Endothelial cell of umbilical vein (primary cell): ENCODE data around the gene DGKA. TPM values are rescaled to one million over a fixed set of nuclear protein-coding genes. Genes with fewer than 3 reads are reported as not detected.

Experiments
- BruUV-seq: library from RNA; stranded (reverse); fragments of 400-500 nt; replicated peaks from 2 replicates; lab custom pipeline; 2021; lab: Mats Ljungman, UMichigan
- CTCF ChIA-PET: fragments of 300-600, 350-600 bp; sonication (Branson Sonifier 250); formaldehyde crosslinking; loops from one replicate; lab custom pipeline; 2021; ENCODE audit warnings: antibody characterized with exemption, inconsistent platforms; lab: Charles Lee
- POLR2A ChIA-PET: fragments of 300-600, 350-600 bp; sonication (Branson Sonifier 250); formaldehyde crosslinking; loops from one replicate; lab custom pipeline; 2021; ENCODE audit warnings: antibody characterized with exemption, inconsistent platforms; lab: Charles Lee
- DNase-seq: peaks from one replicate; pipeline ENCODE4 v3.0.0-alpha.2; 2011; ENCODE audit warnings: low read depth, low spot score
- FAIRE-seq: peaks from 2 replicates; lab custom pipeline; 2011; peaks lifted over from hg19 to GRCh38; lab: Jason Lieb, UNC
- H2AFZ ChIP-seq: 2 replicates; pipeline ENCODE4 v1.6.0; 2012; ENCODE audit warnings: low read depth, low read length, control low read depth, inconsistent platforms
- H3K27ac ChIP-seq: 2 replicates; pipeline ENCODE4 v1.5.1; 2011; ENCODE audit warnings: low read depth, mild to moderate bottlenecking, control low read depth, low read length, moderate library complexity; ENCODE audit not compliant: insufficient read depth
- H3K27me3 ChIP-seq, 2 experiments: 2 replicates each; pipeline versions ENCODE4 v1.6.0 to v1.6.1; 2011; ENCODE audit warnings: low read length in 2 of 2, mixed read lengths in 1 of 2; ENCODE audit not compliant: control insufficient read depth in 2 of 2, insufficient read depth in 2 of 2
- H3K36me3 ChIP-seq, 2 experiments: 2 replicates in 1 of 2; 3 replicates in 1 of 2; pipeline ENCODE4 v1.5.1; 2011; ENCODE audit warnings: low read length in 2 of 2, mild to moderate bottlenecking in 1 of 2, moderate library complexity in 1 of 2; ENCODE audit not compliant: control insufficient read depth in 2 of 2, insufficient read depth in 2 of 2; ENCODE audit errors: extremely low read depth in 1 of 2
- H3K4me1 ChIP-seq: 3 replicates; pipeline ENCODE4 v1.5.1; 2011; ENCODE audit warnings: mild to moderate bottlenecking, low read length; ENCODE audit not compliant: control insufficient read depth, insufficient read depth; ENCODE audit errors: extremely low read depth
- H3K4me2 ChIP-seq: 2 replicates; pipeline ENCODE4 v1.6.1; 2011; ENCODE audit warnings: low read length, control low read depth, mixed read lengths; ENCODE audit not compliant: insufficient read depth
- H3K4me3 ChIP-seq, 3 experiments: fragments of 200-600 bp in 1 of 3; sonication (generic), shearing (Covaris generic) in 1 of 3; replicated peaks in 1 of 3; 2 replicates each; pipeline ENCODE4 v1.5.1; 2011 to 2016; ENCODE audit warnings: control low read depth in 3 of 3, low read length in 3 of 3, mild to moderate bottlenecking in 2 of 3, inconsistent platforms in 1 of 3, low read depth in 1 of 3, moderate library complexity in 1 of 3; ENCODE audit not compliant: insufficient read depth in 1 of 3
- H3K79me2 ChIP-seq: 2 replicates; pipeline ENCODE4 v1.6.0; 2012; ENCODE audit warnings: low read length, inconsistent platforms; ENCODE audit not compliant: control insufficient read depth, insufficient read depth
- H3K9ac ChIP-seq: replicated peaks from 2 replicates; pipeline ENCODE3; 2011; ENCODE audit warnings: low read length, control low read depth; ENCODE audit not compliant: insufficient read depth; ENCODE audit errors: extremely low read depth
- H3K9me1 ChIP-seq: replicated peaks from 3 replicates; pipeline ENCODE4 v1.6.0; 2011; ENCODE audit warnings: mild to moderate bottlenecking, low read length; ENCODE audit not compliant: control insufficient read depth, insufficient read depth; ENCODE audit errors: extremely low read depth
- H3K9me3 ChIP-seq: replicated peaks from 2 replicates; pipeline ENCODE4 v1.5.1; 2012; ENCODE audit warnings: low read length, inconsistent platforms; ENCODE audit not compliant: control insufficient read depth, insufficient read depth
- H4K20me1 ChIP-seq: replicated peaks from 2 replicates; pipeline ENCODE3; 2011; ENCODE audit warnings: mild to moderate bottlenecking, low read length; ENCODE audit not compliant: control insufficient read depth, insufficient read depth; ENCODE audit errors: extremely low read depth
- CTCF ChIP-seq, 2 donors: IDR thresholded peaks; 1 replicate in 1 of 2; 2 replicates in 1 of 2; pipeline ENCODE4 v1.5.1; 2011; ENCODE audit warnings: low read length in 2 of 2, mild to moderate bottlenecking in 2 of 2, moderate library complexity in 2 of 2, control low read depth in 1 of 2, inconsistent platforms in 1 of 2, low read depth in 1 of 2; ENCODE audit not compliant: insufficient read depth in 1 of 2; ENCODE audit errors: extremely low read depth in 1 of 2
- EZH2 ChIP-seq: IDR thresholded peaks from 2 replicates; pipeline ENCODE4 v1.6.1; 2012; ENCODE audit warnings: borderline replicate concordance, low read depth, mild to moderate bottlenecking, moderate library complexity, low read length, inconsistent platforms; ENCODE audit not compliant: severe bottlenecking
- FOS ChIP-seq: IDR thresholded peaks from 2 replicates; pipeline ENCODE4 v1.6.1; 2011; ENCODE audit warnings: mild to moderate bottlenecking, low read length, moderate library complexity, borderline replicate concordance; ENCODE audit not compliant: insufficient read depth
- GATA2 ChIP-seq: IDR thresholded peaks from 2 replicates; pipeline ENCODE4 v1.7.0; 2011; ENCODE audit warnings: low read depth, mild to moderate bottlenecking, moderate library complexity, mixed read lengths, low read length; ENCODE audit not compliant: insufficient read length, insufficient read depth
- JUN ChIP-seq: IDR thresholded peaks from 2 replicates; pipeline ENCODE4 v1.6.1; 2011; ENCODE audit warnings: borderline replicate concordance, low read depth; ENCODE audit not compliant: insufficient read length, insufficient read depth
- MYC ChIP-seq: IDR thresholded peaks from one replicate; pipeline ENCODE4 v1.6.1; 2011; ENCODE audit warnings: mild to moderate bottlenecking, low read depth, low read length
- POLR2A ChIP-seq: IDR thresholded peaks from 2 replicates; pipeline ENCODE4 v1.6.1; 2012; ENCODE audit warnings: low read depth, mild to moderate bottlenecking, control low read depth, low read length
- POLR2AphosphoS5 ChIP-seq: IDR thresholded peaks from 2 replicates; pipeline ENCODE4 v1.6.1; 2012; ENCODE audit warnings: low read depth, mild to moderate bottlenecking, control low read depth, low read length, moderate library complexity; ENCODE audit not compliant: insufficient read depth
- dilution Hi-C: fragments of 300-500 bp; cut with MboI; formaldehyde crosslinking; loops from one replicate; pipeline ENCODE4 v1.15.0; 2019; ENCODE audit warnings: low sequenced_read_pairs; ENCODE audit not compliant: extremely low pct_ligation_motif_present
- intact Hi-C: fragments of 100-400 bp; cut with micrococcal nuclease; formaldehyde crosslinking; loops from one replicate; pipeline ENCODE4 v1.10.0; 2022
- polyA plus RNA-seq, 4 experiments: library from polyadenylated mRNA; depleted of rRNA in 3 of 4; stranded (reverse) in 3 of 4; unstranded in 1 of 4; fragments of >200 nt; gene quantifications; 2 replicates each; pipeline versions ENCODE4 v1.2.1 to v1.2.3, GENCODE V29; 2011 to 2012; ENCODE audit warnings: missing spikeins in 1 of 4
- total RNA-seq: library from RNA; stranded (reverse); gene quantifications from 2 replicates; pipeline ENCODE4 v1.2.3, GENCODE V29; 2021
- TF ChIP-seq, protein P1 (sequence below): IDR thresholded peaks from 2 replicates; pipeline ENCODE4 v1.6.1; 2011; ENCODE audit not compliant: insufficient read depth, insufficient read length

DGKA gene
- total and polyA plus RNA-seq, 2 donors (not counting 3 experiments of a cell fraction or from before 2014, with no cell fraction given), result 49.8 to 53.2 TPM

DNA sequence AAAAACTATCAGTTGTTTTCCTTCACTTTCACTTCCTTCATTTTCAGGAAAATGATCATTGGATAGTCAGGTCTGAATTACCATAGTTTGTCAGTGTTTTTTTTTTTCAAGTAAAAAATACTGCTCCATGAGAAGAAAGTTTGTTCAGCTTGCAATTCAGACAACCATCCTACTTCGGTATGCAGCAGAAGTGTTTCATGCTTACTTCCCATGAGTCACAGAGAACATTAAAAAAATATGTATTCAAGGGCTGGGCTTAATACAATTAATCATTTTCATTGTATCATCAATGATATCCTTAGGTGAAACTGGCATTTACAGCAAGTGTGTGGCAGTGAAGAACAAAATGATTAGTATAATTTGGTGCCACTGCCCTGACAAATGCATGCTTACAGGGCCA lies 24.9 kb upstream of the DGKA start:
- H3K36me3 ChIP-seq, result peaks cover 0 to 8% of the 10 kb centered on the region in 2 experiments
- BruUV-seq, result no TSS peak
- no peak overlapping the region for H2AFZ ChIP-seq
- DNase-seq (peak; percentile 51), FAIRE-seq (peak; percentile 86)
- H3K9me1 ChIP-seq, result no peaks in the 10 kb centered on the region
- H3K4me2 ChIP-seq, result peak overlapping the region; percentile 8
- H3K4me1 ChIP-seq, result no peaks in the 10 kb centered on the region
- no peak overlapping the region for H3K4me3 ChIP-seq
- ChIA-PET CTCF (interaction anchor here (1.4 kb wide), 1 partner anchor 12 kb away, joined by 3 read pairs; no protein-coding TSS in a partner anchor), POLR2A (no interaction called here)
- dilution Hi-C loops, result no loop called here
- no peaks in the 10 kb centered on the region for H3K27me3 ChIP-seq
- intact Hi-C loops, result loop anchor here (5.0 kb wide), 1 partner anchor 49 kb away; no protein-coding TSS in a partner anchor
- H4K20me1 ChIP-seq, result no peaks in the 10 kb centered on the region
- no peaks in the 10 kb centered on the region for H3K9me3 ChIP-seq
- no peak overlapping the region for H3K27ac ChIP-seq
- TF ChIP-seq CTCF (IDR thresholded peaks at IDR 0.05; ENCODE audit: extremely low read depth in 1 of 2, insufficient read depth in 1 of 2, low read depth in 1 of 2, low read length in 2 of 2) (no peak), JUN (peak; percentile 33), EZH2 (no peak), FOS (peak; percentile 62), GATA2 (no peak), POLR2A (no peak), POLR2AphosphoS5 (no peak), MYC (no peak)
- TF ChIP-seq, protein P1, sequence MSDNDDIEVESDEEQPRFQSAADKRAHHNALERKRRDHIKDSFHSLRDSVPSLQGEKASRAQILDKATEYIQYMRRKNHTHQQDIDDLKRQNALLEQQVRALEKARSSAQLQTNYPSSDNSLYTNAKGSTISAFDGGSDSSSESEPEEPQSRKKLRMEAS, result no peak
- H3K79me2 ChIP-seq, result no peaks in the 10 kb centered on the region
- no peak overlapping the region for H3K9ac ChIP-seq
